IMR-90 (cell line): ENCODE measurements around the gene MICOS13. TPM values are rescaled to one million over a fixed set of nuclear protein-coding genes. Genes with fewer than 3 reads are reported as not detected.
A peak's percentile ranks its signal among the peaks of the same experiment; 100 is the strongest.

Source experiments
- ATAC-seq: fragments of 200-7000 bp; cut with Tn5 transposase; 2 replicates; pipeline ENCODE4 v1.9.1; 2020; ENCODE audit warnings: low read depth, mild to moderate bottlenecking, moderate library complexity
- BruUV-seq: library from RNA; stranded (reverse); fragments of 400-500 nt; replicated peaks from 2 replicates; lab custom pipeline; 2021; lab: Mats Ljungman, UMichigan
- CTCF ChIA-PET: fragments of 300-600 bp; formaldehyde crosslinking; extraction: SDS; loops from one replicate; lab custom pipeline; 2021; ENCODE audit warnings: antibody characterized with exemption; lab: Yijun Ruan, JAX
- POLR2A ChIA-PET: fragments of 300-600 bp; sonication (Branson Sonifier 250); formaldehyde crosslinking; loops from one replicate; lab custom pipeline; 2022; ENCODE audit warnings: antibody characterized with exemption; ENCODE audit not compliant: unreplicated experiment; lab: Charles Lee
- DNase-seq: peaks from one replicate; pipeline ENCODE4 v3.0.0; 2013
- H2AFZ ChIP-seq: replicated peaks from 2 replicates; pipeline ENCODE3; 2013; ENCODE audit warnings: low read length, mild to moderate bottlenecking; ENCODE audit not compliant: poor library complexity
- H2AK5ac ChIP-seq: 2 replicates; pipeline ENCODE4 v1.6.1; 2013; ENCODE audit warnings: low read depth, low read length, inconsistent platforms
- H2AK9ac ChIP-seq: replicated peaks from 2 replicates; pipeline ENCODE3; 2013; ENCODE audit warnings: mild to moderate bottlenecking, low read depth, low read length, moderate library complexity; ENCODE audit not compliant: poor library complexity
- H2BK120ac ChIP-seq: 2 replicates; pipeline ENCODE4 v1.6.1; 2013; ENCODE audit warnings: low read depth, low read length, inconsistent platforms
- H2BK15ac ChIP-seq: 3 replicates; pipeline ENCODE4 v1.6.1; 2013; ENCODE audit warnings: low read depth, low read length, inconsistent platforms
- H2BK20ac ChIP-seq: 2 replicates; pipeline ENCODE4 v1.6.1; 2013; ENCODE audit warnings: low read depth, mild to moderate bottlenecking, inconsistent platforms, low read length, moderate library complexity
- H2BK5ac ChIP-seq: 2 replicates; pipeline ENCODE4 v1.6.1; 2013; ENCODE audit warnings: mild to moderate bottlenecking, low read depth, low read length, inconsistent platforms; ENCODE audit not compliant: poor library complexity, severe bottlenecking
- H3K14ac ChIP-seq: replicated peaks from 2 replicates; pipeline ENCODE4 v1.6.1; 2013; ENCODE audit warnings: low read depth, low read length, inconsistent platforms
- H3K18ac ChIP-seq: 2 replicates; pipeline ENCODE4 v1.6.1; 2013; ENCODE audit warnings: low read depth, low read length, control low read depth
- H3K23ac ChIP-seq: 2 replicates; pipeline ENCODE4 v1.6.1; 2013; ENCODE audit warnings: low read depth, low read length, inconsistent platforms
- H3K27ac ChIP-seq: 2 replicates; pipeline ENCODE4 v1.5.1; 2013; ENCODE audit warnings: mild to moderate bottlenecking, control low read depth, low read length; ENCODE audit not compliant: insufficient read depth
- H3K27me3 ChIP-seq: 2 replicates; pipeline ENCODE4 v1.6.1; 2013; ENCODE audit warnings: low read length; ENCODE audit not compliant: control insufficient read depth, insufficient read depth
- H3K36me3 ChIP-seq: 2 replicates; pipeline ENCODE4 v1.6.1; 2013; ENCODE audit warnings: low read length, mixed read lengths; ENCODE audit not compliant: control insufficient read depth, insufficient read depth
- H3K4ac ChIP-seq: 2 replicates; pipeline ENCODE4 v1.6.1; 2013; ENCODE audit warnings: low read depth, low read length, inconsistent platforms
- H3K4me1 ChIP-seq: 2 replicates; pipeline ENCODE4 v1.6.1; 2013; ENCODE audit warnings: low read length, mixed read lengths; ENCODE audit not compliant: control insufficient read depth, insufficient read depth
- H3K4me2 ChIP-seq: 2 replicates; pipeline ENCODE4 v1.6.1; 2013; ENCODE audit warnings: low read depth, mild to moderate bottlenecking, control low read depth, low read length, moderate library complexity
- H3K4me3 ChIP-seq: 2 replicates; pipeline ENCODE4 v1.5.1; 2013; ENCODE audit warnings: low read depth, mild to moderate bottlenecking, control low read depth, low read length, moderate library complexity; ENCODE audit not compliant: insufficient read depth
- H3K56ac ChIP-seq: 2 replicates; pipeline ENCODE4 v1.6.1; 2013; ENCODE audit warnings: low read length, inconsistent platforms; ENCODE audit not compliant: insufficient read depth; ENCODE audit errors: extremely low read depth
- H3K79me1 ChIP-seq, 2 experiments: 2 replicates each; pipeline ENCODE4 v1.6.1; 2013; ENCODE audit warnings: low read length in 2 of 2, inconsistent platforms in 1 of 2, low read depth in 1 of 2
- H3K9ac ChIP-seq: 2 replicates; pipeline ENCODE4 v1.6.1; 2013; ENCODE audit warnings: low read depth, low read length, control low read depth
- H3K9me1 ChIP-seq: 2 replicates; pipeline ENCODE4 v1.6.1; 2013; ENCODE audit warnings: low read length, inconsistent platforms; ENCODE audit not compliant: insufficient read depth
- H3K9me3 ChIP-seq: 2 replicates; pipeline ENCODE4 v1.6.1; 2013; ENCODE audit warnings: low read length; ENCODE audit not compliant: control insufficient read depth, insufficient read depth
- H4K20me1 ChIP-seq: 2 replicates; pipeline ENCODE4 v1.6.1; 2013; ENCODE audit warnings: low read length, inconsistent platforms; ENCODE audit not compliant: insufficient read depth
- H4K5ac ChIP-seq: 2 replicates; pipeline ENCODE4 v1.6.1; 2013; ENCODE audit warnings: mild to moderate bottlenecking, low read depth, low read length, control low read depth
- H4K8ac ChIP-seq, 2 experiments: 2 replicates each; pipeline ENCODE4 v1.6.1; 2013; ENCODE audit warnings: low read depth in 2 of 2, low read length in 2 of 2, control low read depth in 1 of 2, inconsistent platforms in 1 of 2
- H4K91ac ChIP-seq: 2 replicates; pipeline ENCODE4 v1.6.1; 2013; ENCODE audit warnings: low read depth, low read length, inconsistent platforms; ENCODE audit not compliant: insufficient read depth
- BHLHE40 ChIP-seq: fragments of 150-350 bp; IDR thresholded peaks from 2 replicates; pipeline ENCODE4 v1.6.1; 2016; ENCODE audit warnings: mild to moderate bottlenecking, low read depth, low read length
- FOS ChIP-seq: fragments of 150-350 bp; IDR thresholded peaks from 2 replicates; pipeline ENCODE4 v1.6.1; 2016; ENCODE audit warnings: low read depth, low read length
- MXI1 ChIP-seq: IDR thresholded peaks from 2 replicates; pipeline ENCODE4 v1.6.1; 2012; ENCODE audit warnings: low read depth, mild to moderate bottlenecking, low read length, moderate library complexity, borderline replicate concordance
- NFE2L2 ChIP-seq: fragments of 150-350 bp; IDR thresholded peaks from 2 replicates; pipeline ENCODE4 v1.6.1; 2016; ENCODE audit warnings: low read depth, mild to moderate bottlenecking, low read length
- RAD21 ChIP-seq: IDR thresholded peaks from 2 replicates; pipeline ENCODE4 v1.6.1; 2012; ENCODE audit warnings: low read length, improper control_type of control experiment
- WGBS, 2 experiments: methylation state at CpG; one replicate each; pipeline versions ENCODE4 v1.1.5 to v1.1.7; 2013; ENCODE audit warnings: missing lambda C conversion rate in 2 of 2; ENCODE audit not compliant: insufficient read length in 1 of 2; ENCODE audit errors: extremely low coverage in 2 of 2; 5-methylcytosine and 5-hydroxymethylcytosine counted together
- dilution Hi-C: fragments of 300-500 bp; cut with HindIII; formaldehyde crosslinking; loops from one replicate; pipeline ENCODE4 v1.14.3; 2018; ENCODE audit warnings: low sequenced_read_pairs; ENCODE audit not compliant: unreplicated experiment
- in situ Hi-C: fragments of 300-500 bp; cut with MboI; formaldehyde crosslinking; loops from 3 replicates; pipeline ENCODE4 v1.14.3; 2019; ENCODE audit warnings: low sequenced_read_pairs, inconsistent platforms, mixed read lengths
- intact Hi-C: fragments of 100-400 bp; cut with micrococcal nuclease; formaldehyde crosslinking; loops from 2 replicates; pipeline ENCODE4 v1.10.0; 2022
- polyA plus RNA-seq, 3 experiments: library from polyadenylated mRNA; depleted of rRNA; stranded (reverse); fragments of >200 nt; gene quantifications; 2 replicates each; pipeline ENCODE4 v1.2.3, GENCODE V29; 2012; ENCODE audit warnings: low replicate concordance in 1 of 3
- total RNA-seq: library from RNA; depleted of rRNA; stranded (reverse); fragments of >200 nt; gene quantifications from 2 replicates; pipeline ENCODE4 v1.2.3, GENCODE V29; 2012
- TF ChIP-seq, protein P1 (sequence below): fragments of 150-350 bp; IDR thresholded peaks from 2 replicates; pipeline ENCODE4 v1.6.1; 2017; ENCODE audit warnings: mild to moderate bottlenecking, antibody characterized with exemption, low read length, low read depth

Gene MICOS13
- total and polyA plus RNA-seq, 2 of the 4 experiments (the other 2 are of a cell fraction), result 14.5 to 48.9 TPM

DNA sequence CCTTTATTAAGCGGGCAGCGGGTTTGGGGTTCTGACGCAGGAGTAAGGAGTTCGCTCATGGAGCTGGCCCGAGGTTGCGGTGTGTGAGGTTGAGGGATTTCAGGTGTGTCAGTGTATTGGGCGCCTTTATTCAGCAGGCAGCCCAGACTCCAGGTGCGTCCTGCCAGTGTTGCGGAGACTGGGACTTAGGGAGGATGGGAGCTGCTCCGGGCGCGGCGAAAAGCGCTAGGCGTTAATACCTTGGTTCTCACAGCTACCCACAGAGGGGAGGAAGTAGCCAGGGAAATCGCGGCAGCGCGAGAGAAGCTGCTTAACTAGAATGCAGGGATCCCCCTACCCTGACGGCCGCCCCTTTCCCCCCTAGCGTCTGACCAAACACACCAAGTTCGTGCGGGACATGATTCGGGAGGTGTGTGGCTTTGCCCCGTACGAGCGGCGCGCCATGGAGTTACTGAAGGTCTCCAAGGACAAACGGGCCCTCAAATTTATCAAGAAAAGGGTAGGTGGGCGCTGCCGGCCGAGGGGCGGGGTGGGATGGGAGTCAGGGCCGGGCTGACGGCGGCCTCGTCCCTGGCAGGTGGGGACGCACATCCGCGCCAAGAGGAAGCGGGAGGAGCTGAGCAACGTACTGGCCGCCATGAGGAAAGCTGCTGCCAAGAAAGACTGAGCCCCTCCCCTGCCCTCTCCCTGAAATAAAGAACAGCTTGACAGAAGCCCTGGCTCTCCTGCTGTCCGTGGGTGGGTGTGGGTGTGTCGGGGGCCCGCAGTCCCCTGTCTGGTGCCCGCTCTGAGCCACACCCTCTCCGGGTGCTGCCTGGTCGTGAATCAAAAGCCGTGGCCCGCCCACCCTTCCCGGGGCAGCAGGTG, 10.9 kb upstream of the MICOS13 start:
- Histone ChIP-seq H3K4me2 (peak overlapping the region; percentile 97), H4K5ac (no peak overlapping the region), H2AK9ac (peak overlapping the region; percentile 100), H3K4ac (0 out of 2 replicates have a peak overlapping the region, but pooled peaks have one; percentile 29), H2BK5ac (peak overlapping the region; percentile 5), H2BK120ac (no peak overlapping the region), H2AK5ac (peak overlapping the region; percentile 90), H3K9ac (peak overlapping the region; percentile 78), H3K27ac (peak overlapping the region; percentile 78), H3K23ac (peak overlapping the region; percentile 96), H3K18ac (no peak overlapping the region), H3K36me3 (peaks cover 50% of the 10 kb centered on the region), H3K27me3 (no peaks in the 10 kb centered on the region), H3K14ac (peak overlapping the region; percentile 93), H3K4me1 (peaks cover 2% of the 10 kb centered on the region; the same call in 1 of the 2 replicates), H4K8ac (peak overlapping the region in 1 of 2 experiments; percentile 26; a peak in 3 of 4 replicates), H3K4me3 (peak overlapping the region; percentile 74), H4K20me1 (peaks cover 61% of the 10 kb centered on the region), H2BK15ac (no peak overlapping the region), H2AFZ (no peak overlapping the region), H3K56ac (peak overlapping the region; percentile 20; the same call in 1 of the 2 replicates), H3K79me1 (peaks cover 0 to 50% of the 10 kb centered on the region in 2 experiments; a peak in 1 of 4 replicates), H2BK20ac (no peak overlapping the region), H4K91ac (no peak overlapping the region), H3K9me3 (no peaks in the 10 kb centered on the region), H3K9me1 (peaks cover 7% of the 10 kb centered on the region; the same call in 1 of the 2 replicates)
- TF ChIP-seq, protein P1, sequence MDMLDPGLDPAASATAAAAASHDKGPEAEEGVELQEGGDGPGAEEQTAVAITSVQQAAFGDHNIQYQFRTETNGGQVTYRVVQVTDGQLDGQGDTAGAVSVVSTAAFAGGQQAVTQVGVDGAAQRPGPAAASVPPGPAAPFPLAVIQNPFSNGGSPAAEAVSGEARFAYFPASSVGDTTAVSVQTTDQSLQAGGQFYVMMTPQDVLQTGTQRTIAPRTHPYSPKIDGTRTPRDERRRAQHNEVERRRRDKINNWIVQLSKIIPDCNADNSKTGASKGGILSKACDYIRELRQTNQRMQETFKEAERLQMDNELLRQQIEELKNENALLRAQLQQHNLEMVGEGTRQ, result no peak
- no peak for TF ChIP-seq FOS
- TF ChIP-seq MXI1, result 0 out of 2 replicates have a peak, but pooled peaks have one; percentile 57
- TF ChIP-seq RAD21, result no peak
- TF ChIP-seq NFE2L2, result no peak
- TF ChIP-seq BHLHE40, result no peak
- dilution Hi-C loops (no loop called here), in situ Hi-C loops (no loop called here), intact Hi-C loops (no loop called here)
- POLR2A ChIA-PET, result interaction anchor here (0.7 to 0.9 kb wide), 2 partner anchors 16 to 46 kb away, joined by 9 to 19 read pairs; no protein-coding TSS in a partner anchor
- DNase-seq (peak; percentile 31), ATAC-seq (no peak)
- 5% methylated on average over 23 of the region's 54 CpGs; no CpG with 5 or more reads in 1 of the 2 experiments for WGBS, 2 experiments
- CTCF ChIA-PET, result no interaction called here
- no TSS peak for BruUV-seq
